ENCODE data around the gene OSBPL1A. TPM values are rescaled to one million over a fixed set of nuclear protein-coding genes. Genes with fewer than 3 reads are reported as not detected.

Gene OSBPL1A
- total and polyA plus RNA-seq, 2 of the 8 experiments (the other 6 are each of a cell fraction or from before 2014, with no cell fraction given), result 53.2 to 74.9 TPM

DNA sequence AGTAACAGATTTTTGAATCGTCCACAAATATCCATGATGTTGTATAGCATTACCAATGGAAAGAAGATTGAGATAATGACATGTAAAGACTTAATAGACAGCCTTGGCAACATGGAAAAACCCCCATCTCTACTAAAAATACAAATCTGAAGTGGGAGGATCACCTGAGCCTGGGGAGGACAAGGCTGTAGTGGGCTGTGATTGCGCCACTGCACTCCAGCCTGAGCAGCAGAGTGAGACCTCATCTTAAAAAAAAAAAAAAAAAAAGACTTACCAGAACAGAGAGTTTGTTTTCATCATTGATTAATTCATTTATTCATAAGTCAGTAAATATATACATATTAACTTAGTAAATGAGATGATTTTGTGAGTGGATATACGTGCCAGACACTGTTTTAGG lies 7.0 kb upstream of the OSBPL1A start:
- no peak for FAIRE-seq
- H3K23ac ChIP-seq (ENCODE audit: insufficient read length), result no peak overlapping the region

More for the DNA sequence above, 7.0 kb upstream of the OSBPL1A start:
- CTCF ChIA-PET (ENCODE audit: partially characterized antibody), result interaction anchor here (0.6 to 1.4 kb wide), 3 partner anchors 8 to 84 kb away, joined by 3 to 6 read pairs (median 4); no protein-coding TSS in a partner anchor
- Histone ChIP-seq H3K4me1 (replicated peaks in 1 of 4; ENCODE audit: control insufficient read depth in 3 of 4, insufficient read depth in 4 of 4, low read length in 3 of 4) (peaks cover 0 to 9% (median 5%) of the 10 kb centered on the region in 4 experiments; a peak in 6 of 7 replicates), H4K91ac (replicated peaks; ENCODE audit: insufficient read length, low read length) (no peak overlapping the region), H4K20me1 (replicated peaks in 1 of 2; ENCODE audit: control insufficient read depth in 1 of 2, insufficient read depth in 2 of 2, low read length in 2 of 2) (no peaks in the 10 kb centered on the region), H3K4me2 (ENCODE audit: insufficient read depth in 1 of 2, low read depth in 2 of 2, low read length in 2 of 2) (no peak overlapping the region), H3K36me3 (ENCODE audit: control insufficient read depth in 2 of 4, insufficient read depth in 4 of 4, low read length in 3 of 4) (no peaks in the 10 kb centered on the region), H2BK120ac (replicated peaks; ENCODE audit: low read depth, low read length) (no peak overlapping the region), H3K27me3 (replicated peaks in 1 of 4; ENCODE audit: control insufficient read depth in 3 of 4, extremely low read depth in 1 of 4, insufficient read depth in 3 of 4, low read length in 3 of 4) (no peaks in the 10 kb centered on the region; a peak in 1 of 7 replicates), H3K14ac (ENCODE audit: insufficient read length) (no peak overlapping the region), H3K18ac (ENCODE audit: extremely low read depth, low read length) (no peak overlapping the region), H4K8ac (ENCODE audit: extremely low read depth, insufficient read depth, low read length) (no peak overlapping the region), H4K5ac (ENCODE audit: insufficient read length, low read depth, low read length) (no peak overlapping the region), H2AK5ac (ENCODE audit: low read depth, low read length) (no peak overlapping the region), H3K79me1 (ENCODE audit: low read depth, low read length) (no peaks in the 10 kb centered on the region), H2AFZ (ENCODE audit: low read length) (no peak overlapping the region), H2BK5ac (ENCODE audit: low read depth, low read length) (no peak overlapping the region), H3K4ac (replicated peaks; ENCODE audit: insufficient read length, low read depth, low read length) (no peak overlapping the region), H3K4me3 (ENCODE audit: extremely low read depth in 1 of 4, insufficient read depth in 2 of 4, low read depth in 3 of 4, low read length in 4 of 4) (no peak overlapping the region), H3K9me3 (ENCODE audit: insufficient read depth in 2 of 2, low read depth in 1 of 2, low read length in 1 of 2) (no peaks in the 10 kb centered on the region), H2BK12ac (ENCODE audit: low read depth, low read length) (no peak overlapping the region), H2BK20ac (ENCODE audit: low read length) (no peak overlapping the region), H3K23me2 (ENCODE audit: low read depth, low read length) (no peaks in the 10 kb centered on the region), H3K27ac (ENCODE audit: low read depth, low read length) (no peak overlapping the region), H3K79me2 (ENCODE audit: control insufficient read depth in 1 of 2, insufficient read depth in 2 of 2, low read length in 2 of 2) (no peaks in the 10 kb centered on the region), H3K9ac (replicated peaks in 1 of 4; ENCODE audit: extremely low read depth in 1 of 4, low read depth in 3 of 4, low read length in 3 of 4) (no peak overlapping the region), H3K56ac (replicated peaks; ENCODE audit: insufficient read length, low read depth, low read length) (no peak overlapping the region), H2BK15ac (ENCODE audit: low read length) (no peak overlapping the region)
- DNase-seq (ENCODE audit: low read depth in 1 of 2, low spot score in 2 of 2), result no peak
- 98% methylated on average over 3 of the region's 3 CpGs; no CpG with 5 or more reads in 1 of the 2 experiments for WGBS, 2 experiments (ENCODE audit: extremely low coverage in 1 of 2, insufficient coverage in 1 of 2, insufficient read length in 1 of 2, insufficient replicate concordance in 2 of 2, low coverage in 1 of 2, low lambda C conversion rate in 2 of 2, missing lambda C conversion rate in 1 of 2)
- no peak for TF ChIP-seq CTBP2 (IDR thresholded peaks at IDR 0.05; ENCODE audit: borderline replicate concordance, insufficient read depth, insufficient read length, low read length)
- no peak for TF ChIP-seq SIX5 (IDR thresholded peaks at IDR 0.05; ENCODE audit: low read depth, low read length)
- POLR2A ChIA-PET (ENCODE audit: partially characterized antibody), result no interaction called here
